Endothelial cell of umbilical vein (primary cell): ENCODE measurements around the gene ZNF628. TPM values are rescaled to one million over a fixed set of nuclear protein-coding genes. Genes with fewer than 3 reads are reported as not detected.

Experiments
- BruUV-seq: library from RNA; stranded (reverse); fragments of 400-500 nt; replicated peaks from 2 replicates; lab custom pipeline; 2021; lab: Mats Ljungman, UMichigan
- CTCF ChIA-PET: fragments of 300-600, 350-600 bp; sonication (Branson Sonifier 250); formaldehyde crosslinking; loops from one replicate; lab custom pipeline; 2021; ENCODE audit warnings: antibody characterized with exemption, inconsistent platforms; lab: Charles Lee
- POLR2A ChIA-PET: fragments of 300-600, 350-600 bp; sonication (Branson Sonifier 250); formaldehyde crosslinking; loops from one replicate; lab custom pipeline; 2021; ENCODE audit warnings: antibody characterized with exemption, inconsistent platforms; lab: Charles Lee
- DNase-seq: peaks from one replicate; pipeline ENCODE4 v3.0.0-alpha.2; 2011; ENCODE audit warnings: low read depth, low spot score
- FAIRE-seq: peaks from 2 replicates; lab custom pipeline; 2011; peaks lifted over from hg19 to GRCh38; lab: Jason Lieb, UNC
- H2AFZ ChIP-seq: 2 replicates; pipeline ENCODE4 v1.6.0; 2012; ENCODE audit warnings: low read depth, low read length, control low read depth, inconsistent platforms
- H3K27ac ChIP-seq: 2 replicates; pipeline ENCODE4 v1.5.1; 2011; ENCODE audit warnings: low read depth, mild to moderate bottlenecking, control low read depth, low read length, moderate library complexity; ENCODE audit not compliant: insufficient read depth
- H3K27me3 ChIP-seq, 2 experiments: 2 replicates each; pipeline versions ENCODE4 v1.6.0 to v1.6.1; 2011; ENCODE audit warnings: low read length in 2 of 2, mixed read lengths in 1 of 2; ENCODE audit not compliant: control insufficient read depth in 2 of 2, insufficient read depth in 2 of 2
- H3K36me3 ChIP-seq, 2 experiments: 2 replicates in 1 of 2; 3 replicates in 1 of 2; pipeline ENCODE4 v1.5.1; 2011; ENCODE audit warnings: low read length in 2 of 2, mild to moderate bottlenecking in 1 of 2, moderate library complexity in 1 of 2; ENCODE audit not compliant: control insufficient read depth in 2 of 2, insufficient read depth in 2 of 2; ENCODE audit errors: extremely low read depth in 1 of 2
- H3K4me1 ChIP-seq: 3 replicates; pipeline ENCODE4 v1.5.1; 2011; ENCODE audit warnings: mild to moderate bottlenecking, low read length; ENCODE audit not compliant: control insufficient read depth, insufficient read depth; ENCODE audit errors: extremely low read depth
- H3K4me2 ChIP-seq: 2 replicates; pipeline ENCODE4 v1.6.1; 2011; ENCODE audit warnings: low read length, control low read depth, mixed read lengths; ENCODE audit not compliant: insufficient read depth
- H3K4me3 ChIP-seq, 3 experiments: fragments of 200-600 bp in 1 of 3; sonication (generic), shearing (Covaris generic) in 1 of 3; replicated peaks in 1 of 3; 2 replicates each; pipeline ENCODE4 v1.5.1; 2011 to 2016; ENCODE audit warnings: control low read depth in 3 of 3, low read length in 3 of 3, mild to moderate bottlenecking in 2 of 3, inconsistent platforms in 1 of 3, low read depth in 1 of 3, moderate library complexity in 1 of 3; ENCODE audit not compliant: insufficient read depth in 1 of 3
- H3K79me2 ChIP-seq: 2 replicates; pipeline ENCODE4 v1.6.0; 2012; ENCODE audit warnings: low read length, inconsistent platforms; ENCODE audit not compliant: control insufficient read depth, insufficient read depth
- H3K9ac ChIP-seq: replicated peaks from 2 replicates; pipeline ENCODE3; 2011; ENCODE audit warnings: low read length, control low read depth; ENCODE audit not compliant: insufficient read depth; ENCODE audit errors: extremely low read depth
- H3K9me1 ChIP-seq: replicated peaks from 3 replicates; pipeline ENCODE4 v1.6.0; 2011; ENCODE audit warnings: mild to moderate bottlenecking, low read length; ENCODE audit not compliant: control insufficient read depth, insufficient read depth; ENCODE audit errors: extremely low read depth
- H3K9me3 ChIP-seq: replicated peaks from 2 replicates; pipeline ENCODE4 v1.5.1; 2012; ENCODE audit warnings: low read length, inconsistent platforms; ENCODE audit not compliant: control insufficient read depth, insufficient read depth
- H4K20me1 ChIP-seq: replicated peaks from 2 replicates; pipeline ENCODE3; 2011; ENCODE audit warnings: mild to moderate bottlenecking, low read length; ENCODE audit not compliant: control insufficient read depth, insufficient read depth; ENCODE audit errors: extremely low read depth
- CTCF ChIP-seq, 2 donors: IDR thresholded peaks; 1 replicate in 1 of 2; 2 replicates in 1 of 2; pipeline ENCODE4 v1.5.1; 2011; ENCODE audit warnings: low read length in 2 of 2, mild to moderate bottlenecking in 2 of 2, moderate library complexity in 2 of 2, control low read depth in 1 of 2, inconsistent platforms in 1 of 2, low read depth in 1 of 2; ENCODE audit not compliant: insufficient read depth in 1 of 2; ENCODE audit errors: extremely low read depth in 1 of 2
- EZH2 ChIP-seq: IDR thresholded peaks from 2 replicates; pipeline ENCODE4 v1.6.1; 2012; ENCODE audit warnings: borderline replicate concordance, low read depth, mild to moderate bottlenecking, moderate library complexity, low read length, inconsistent platforms; ENCODE audit not compliant: severe bottlenecking
- GATA2 ChIP-seq: IDR thresholded peaks from 2 replicates; pipeline ENCODE4 v1.7.0; 2011; ENCODE audit warnings: low read depth, mild to moderate bottlenecking, moderate library complexity, mixed read lengths, low read length; ENCODE audit not compliant: insufficient read length, insufficient read depth
- MYC ChIP-seq: IDR thresholded peaks from one replicate; pipeline ENCODE4 v1.6.1; 2011; ENCODE audit warnings: mild to moderate bottlenecking, low read depth, low read length
- POLR2A ChIP-seq: IDR thresholded peaks from 2 replicates; pipeline ENCODE4 v1.6.1; 2012; ENCODE audit warnings: low read depth, mild to moderate bottlenecking, control low read depth, low read length
- dilution Hi-C: fragments of 300-500 bp; cut with MboI; formaldehyde crosslinking; loops from one replicate; pipeline ENCODE4 v1.15.0; 2019; ENCODE audit warnings: low sequenced_read_pairs; ENCODE audit not compliant: extremely low pct_ligation_motif_present
- intact Hi-C: fragments of 100-400 bp; cut with micrococcal nuclease; formaldehyde crosslinking; loops from one replicate; pipeline ENCODE4 v1.10.0; 2022
- polyA plus RNA-seq, 4 experiments: library from polyadenylated mRNA; depleted of rRNA in 3 of 4; stranded (reverse) in 3 of 4; unstranded in 1 of 4; fragments of >200 nt; gene quantifications; 2 replicates each; pipeline versions ENCODE4 v1.2.1 to v1.2.3, GENCODE V29; 2011 to 2012; ENCODE audit warnings: missing spikeins in 1 of 4
- total RNA-seq: library from RNA; stranded (reverse); gene quantifications from 2 replicates; pipeline ENCODE4 v1.2.3, GENCODE V29; 2021
- TF ChIP-seq, protein P1 (sequence below): IDR thresholded peaks from 2 replicates; pipeline ENCODE4 v1.6.1; 2011; ENCODE audit not compliant: insufficient read depth, insufficient read length

Gene ZNF628
- total and polyA plus RNA-seq, 2 donors (not counting 3 experiments of a cell fraction or from before 2014, with no cell fraction given): 2.0 to 10.4 TPM

DNA sequence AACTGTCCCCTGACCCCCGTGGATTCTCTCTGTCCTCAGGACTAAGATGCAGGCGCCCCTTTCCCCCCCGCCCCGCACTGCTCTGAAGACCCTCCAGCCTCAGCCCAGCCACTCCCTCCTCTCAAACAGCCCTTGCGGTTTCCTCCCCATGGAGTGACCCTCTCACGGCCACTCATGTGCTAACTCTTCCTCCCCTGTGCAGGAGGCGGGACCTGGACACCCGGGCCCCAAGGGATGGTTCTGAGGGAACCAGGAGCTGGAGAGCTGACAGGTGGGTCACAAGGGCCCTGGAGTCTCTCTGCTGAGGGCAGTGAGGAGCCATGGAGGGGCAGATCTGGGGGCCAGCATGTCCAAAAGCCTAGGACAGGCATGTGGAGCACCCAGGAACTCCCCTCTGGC is 16.9 kb upstream of the ZNF628 start:
- Histone ChIP-seq H4K20me1 (no peaks in the 10 kb centered on the region), H3K4me3 (no peak overlapping the region), H3K4me1 (peaks cover 13% of the 10 kb centered on the region), H3K79me2 (no peaks in the 10 kb centered on the region), H3K9me1 (no peaks in the 10 kb centered on the region), H3K27me3 (no peaks in the 10 kb centered on the region), H3K27ac (no peak overlapping the region), H3K9me3 (no peaks in the 10 kb centered on the region), H3K9ac (no peak overlapping the region), H3K36me3 (peaks cover 0 to 3% of the 10 kb centered on the region in 2 experiments), H2AFZ (no peak overlapping the region), H3K4me2 (no peak overlapping the region)
- dilution Hi-C loops (no loop called here), intact Hi-C loops (no loop called here)
- ChIA-PET CTCF (interaction anchor here (1.8 to 2.5 kb wide), 2 partner anchors 8 to 318 kb away, joined by 6 to 10 read pairs; no protein-coding TSS in a partner anchor), POLR2A (no interaction called here)
- no TSS peak for BruUV-seq
- no peak for DNase-seq
- no peak for FAIRE-seq
- TF ChIP-seq POLR2A: no peak
- no peak for TF ChIP-seq EZH2
- no peak for TF ChIP-seq GATA2
- TF ChIP-seq, protein P1, sequence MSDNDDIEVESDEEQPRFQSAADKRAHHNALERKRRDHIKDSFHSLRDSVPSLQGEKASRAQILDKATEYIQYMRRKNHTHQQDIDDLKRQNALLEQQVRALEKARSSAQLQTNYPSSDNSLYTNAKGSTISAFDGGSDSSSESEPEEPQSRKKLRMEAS: no peak
- TF ChIP-seq MYC: no peak
- TF ChIP-seq CTCF (IDR thresholded peaks at IDR 0.05; ENCODE audit: extremely low read depth in 1 of 2, insufficient read depth in 1 of 2, low read depth in 1 of 2, low read length in 2 of 2): no peak
